Large intestine (tissue), 3 donors: ENCODE results near the gene SLC16A8. TPM values are rescaled to one million over a fixed set of nuclear protein-coding genes. Genes with fewer than 3 reads are reported as not detected.
A peak's percentile ranks its signal among the peaks of the same experiment; 100 is the strongest.

ENCODE experiments used
- DNase-seq, 2 donors: peaks; one replicate each; pipeline versions ENCODE4 v3.0.0 to v3.0.0-alpha.2; 2013
- H3K27ac ChIP-seq: one replicate; pipeline ENCODE4 v1.5.1; 2013; ENCODE audit warnings: low read length
- H3K27me3 ChIP-seq: 2 replicates; pipeline ENCODE4 v1.6.1; 2013; ENCODE audit warnings: low read length; ENCODE audit not compliant: control insufficient read depth, insufficient read depth
- H3K36me3 ChIP-seq: 2 replicates; pipeline ENCODE4 v1.6.1; 2013; ENCODE audit warnings: low read length; ENCODE audit not compliant: control insufficient read depth, insufficient read depth
- H3K4me1 ChIP-seq: one replicate; pipeline ENCODE4 v1.6.1; 2013; ENCODE audit warnings: low read length; ENCODE audit not compliant: control insufficient read depth, insufficient read depth
- H3K4me3 ChIP-seq: one replicate; pipeline ENCODE4 v1.5.1; 2013; ENCODE audit warnings: low read length
- H3K9me3 ChIP-seq: one replicate; pipeline ENCODE4 v1.6.1; 2013; ENCODE audit warnings: mild to moderate bottlenecking, low read depth, low read length, moderate library complexity; ENCODE audit not compliant: control insufficient read depth
- WGBS: methylation state at CpG from one replicate; pipeline ENCODE4 v1.1.5; 2013; ENCODE audit warnings: low lambda C conversion rate; ENCODE audit not compliant: insufficient coverage; 5-methylcytosine and 5-hydroxymethylcytosine counted together
- polyA plus RNA-seq: library from polyadenylated mRNA; unstranded; fragments of 120-200 nt; gene quantifications from one replicate; pipeline ENCODE4 v1.2.1, GENCODE V29; 2013

The SLC16A8 gene
- polyA plus RNA-seq, 1 donor, result 2.3 TPM

DNA sequence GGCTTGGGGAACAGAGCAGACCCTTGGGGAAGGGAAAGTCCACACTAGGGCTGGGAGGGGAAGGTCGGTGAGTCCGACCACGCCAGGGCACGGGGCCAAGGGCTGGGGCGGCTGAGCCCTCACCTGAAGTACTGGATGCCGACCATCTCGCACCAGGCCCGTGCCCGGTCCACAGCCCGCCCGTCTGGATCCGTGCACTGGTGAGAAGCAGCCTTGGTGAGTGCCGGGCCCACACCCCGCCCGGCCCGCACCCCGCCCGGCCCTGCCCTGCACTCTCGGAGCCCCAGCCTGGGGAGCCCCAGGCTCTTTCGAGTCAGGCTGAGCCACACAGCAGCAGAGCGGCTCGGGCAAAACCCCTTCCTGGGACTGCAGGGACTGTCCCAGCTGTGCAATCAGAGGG is 28.4 kb upstream of the SLC16A8 start:
- WGBS, result no CpG with 5 or more reads among the region's 22 CpGs
- peaks cover 53% of the 10 kb centered on the region for H3K4me1 ChIP-seq
- peak in 1 of 2 donors; percentile 73 for DNase-seq
- peak overlapping the region; percentile 100 for H3K27ac ChIP-seq
- peak overlapping the region; percentile 12 for H3K4me3 ChIP-seq
- peaks cover 30% of the 10 kb centered on the region for H3K36me3 ChIP-seq
- H3K27me3 ChIP-seq, result no peaks in the 10 kb centered on the region
- H3K9me3 ChIP-seq, result peaks cover 2% of the 10 kb centered on the region

DNA sequence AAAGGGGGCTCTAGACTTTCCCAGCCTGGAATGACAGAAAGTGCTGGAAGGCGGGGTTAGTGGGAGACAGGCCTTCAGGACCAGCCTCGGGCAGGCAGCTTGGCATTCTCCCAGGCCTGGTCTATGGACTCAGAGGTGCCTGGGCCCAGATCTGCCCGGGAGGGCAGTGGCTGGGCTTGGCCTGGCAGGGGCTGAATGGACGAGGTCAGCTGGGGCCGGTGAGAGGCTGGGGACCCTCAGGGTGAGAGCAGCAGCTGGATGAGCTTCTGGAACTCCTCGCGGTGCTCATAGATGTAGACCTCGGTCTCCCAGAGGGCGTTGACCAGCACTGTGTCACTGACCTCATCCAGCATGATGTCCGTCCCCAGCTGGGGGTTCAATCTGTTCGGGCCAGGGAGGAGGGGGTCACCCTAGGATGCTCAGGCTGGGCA is 28.0 kb upstream of the SLC16A8 start:
- H3K4me3 ChIP-seq, result peak overlapping the region; percentile 73
- no peaks in the 10 kb centered on the region for H3K27me3 ChIP-seq
- DNase-seq, result peak in 1 of 2 donors; percentile 70
- peaks cover 56% of the 10 kb centered on the region for H3K4me1 ChIP-seq
- no CpG with 5 or more reads among the region's 11 CpGs for WGBS
- peaks cover 2% of the 10 kb centered on the region for H3K9me3 ChIP-seq
- peak overlapping the region; percentile 100 for H3K27ac ChIP-seq
- peaks cover 35% of the 10 kb centered on the region for H3K36me3 ChIP-seq

DNA sequence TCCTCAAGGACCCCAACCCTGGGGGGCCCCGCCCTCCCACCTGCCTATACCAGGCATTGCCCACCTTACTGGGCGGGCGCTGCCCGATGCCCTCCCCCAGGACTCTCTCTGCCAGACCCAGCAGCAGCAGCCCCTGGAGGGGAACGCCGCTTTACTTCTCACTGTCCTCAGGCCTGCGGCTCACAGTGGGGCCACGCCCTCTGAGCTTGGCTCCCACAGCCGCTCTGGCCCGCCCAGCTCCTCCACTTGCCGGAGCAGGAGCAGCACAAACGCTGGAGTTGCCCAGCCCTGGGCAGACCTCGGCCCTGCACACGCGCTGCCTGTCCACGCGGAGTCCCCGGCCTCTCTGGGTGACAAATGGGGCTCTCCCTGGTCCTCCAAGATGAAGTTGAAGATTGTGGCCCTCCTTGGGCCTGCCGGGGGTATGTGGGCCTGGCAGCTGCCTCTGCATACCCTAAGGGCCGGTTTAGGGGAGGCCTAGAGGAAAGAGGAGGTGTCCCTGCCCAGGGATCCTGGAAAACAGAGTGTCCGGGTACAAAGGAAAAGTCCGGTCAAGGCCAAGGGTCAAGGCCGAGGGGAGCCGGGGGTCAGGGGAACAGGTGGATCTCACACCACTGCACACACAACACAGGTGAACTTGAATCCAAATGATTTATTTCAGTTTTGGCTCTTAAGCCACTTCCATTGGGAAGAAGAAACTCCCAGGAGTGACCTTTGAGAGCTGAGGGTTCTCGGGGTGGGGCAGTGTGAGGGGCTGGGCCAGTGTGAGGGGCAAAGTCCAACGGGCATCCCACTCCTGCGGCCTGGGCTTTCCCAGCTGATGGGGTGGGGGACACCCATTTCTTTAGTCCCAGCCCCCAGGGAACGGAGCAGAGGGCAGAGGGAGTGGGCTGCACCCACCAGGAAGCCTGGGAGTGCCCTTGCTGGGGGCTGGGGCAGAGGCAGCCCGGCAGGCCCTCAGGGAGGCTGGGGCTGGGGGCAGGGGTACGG is 27.2 kb upstream of the SLC16A8 start:
- Histone ChIP-seq H3K9me3 (peaks cover 2% of the 10 kb centered on the region), H3K4me3 (peak overlapping the region; percentile 73), H3K36me3 (peaks cover 38% of the 10 kb centered on the region), H3K27me3 (no peaks in the 10 kb centered on the region), H3K4me1 (peaks cover 56% of the 10 kb centered on the region), H3K27ac (peak overlapping the region; percentile 100)
- WGBS, result no CpG with 5 or more reads among the region's 30 CpGs
- peak; percentile 87 to 94 for DNase-seq

DNA sequence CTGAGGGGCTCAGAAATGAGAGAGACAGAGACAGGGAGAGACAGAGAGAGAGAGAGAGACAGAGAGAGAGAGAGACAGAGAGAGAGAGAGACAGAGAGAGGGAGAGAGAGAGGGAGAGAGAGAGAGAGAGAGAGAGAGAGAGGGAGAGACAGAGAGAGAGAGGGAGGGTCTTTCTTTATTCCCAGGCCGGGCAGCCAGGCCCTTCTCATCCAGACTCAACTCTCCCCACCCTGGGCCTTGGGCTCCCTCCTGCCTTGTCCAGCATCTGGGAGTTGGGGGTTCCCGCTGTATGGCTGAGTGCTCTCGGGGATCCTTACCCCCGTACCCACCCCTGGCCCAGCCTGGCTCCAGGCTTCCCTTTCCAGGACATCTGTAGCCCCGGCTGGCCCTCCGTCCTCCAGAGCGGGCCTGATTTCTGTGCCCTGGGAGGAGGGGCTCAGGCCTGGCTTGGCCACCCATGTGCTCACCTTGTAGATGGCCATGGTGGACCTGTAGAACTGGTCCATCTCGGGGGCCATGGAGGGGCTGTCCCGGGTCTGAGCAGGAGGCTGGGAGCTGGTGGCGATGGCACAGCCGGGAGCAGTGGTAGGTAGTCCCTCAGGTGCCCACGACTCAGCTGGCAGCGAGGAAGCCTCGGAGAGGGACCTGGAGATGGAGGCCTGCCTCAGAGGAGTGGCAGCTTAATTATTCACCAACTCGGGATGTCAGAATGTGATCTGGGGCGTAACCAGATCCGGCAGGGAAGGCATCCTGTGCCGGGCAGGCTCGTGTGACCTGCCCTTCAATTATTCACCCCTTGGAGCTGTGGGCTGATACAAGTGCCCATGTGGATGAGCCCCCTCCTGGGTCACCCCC is 26.3 kb upstream of the SLC16A8 start, which contains the start of gene BAIAP2L2:
Gene BAIAP2L2, minus strand, starts transcription at position 677 of the 855 bp plus-strand sequence. Its CDS starts 159 bp downstream, at position 518.
- H3K4me3 ChIP-seq, result peak within 1 kb of the TSS; percentile 73
- peak; percentile 87 to 94 for DNase-seq
- peaks cover 35% of the 10 kb centered on the region for H3K36me3 ChIP-seq
- WGBS, result no CpG with 5 or more reads among the region's 19 CpGs
- peaks cover 56% of the 10 kb centered on the region for H3K4me1 ChIP-seq
- no peaks in the 10 kb centered on the region for H3K27me3 ChIP-seq
- peak within 1 kb of the TSS; percentile 100 for H3K27ac ChIP-seq
- H3K9me3 ChIP-seq, result peaks cover 2% of the 10 kb centered on the region

DNA sequence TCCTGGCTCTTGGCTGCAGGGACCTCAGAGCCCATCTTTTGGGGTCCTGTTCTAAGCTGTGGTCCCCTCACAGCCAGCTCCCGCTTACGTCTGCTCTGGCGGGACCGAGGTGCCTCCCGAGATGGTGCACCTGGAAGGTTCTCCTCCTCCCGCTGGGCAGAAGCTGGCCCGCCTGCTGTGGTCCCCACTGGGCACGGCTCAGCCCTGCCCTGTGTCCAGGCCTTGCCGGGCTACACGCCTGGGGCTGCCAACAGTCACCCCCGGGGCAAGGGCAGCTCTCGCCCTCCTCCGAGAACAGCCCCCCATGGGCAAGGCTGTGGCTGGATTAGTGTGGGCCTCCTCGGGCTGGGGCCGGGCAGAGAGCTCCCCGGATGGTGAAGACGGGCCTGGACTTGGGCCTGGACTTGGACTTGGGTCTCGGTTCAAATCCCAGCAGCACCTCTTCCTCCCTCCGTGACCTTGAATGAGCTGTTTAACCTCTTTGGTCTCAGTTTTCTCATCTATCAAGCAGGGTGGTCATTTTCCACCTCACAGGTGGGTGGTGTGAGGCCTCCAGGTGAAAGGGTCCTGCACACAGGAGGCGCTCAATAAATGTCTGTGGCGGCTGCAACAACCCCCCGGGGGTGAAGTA is 25.5 kb upstream of the SLC16A8 start:
- peak overlapping the region; percentile 100 for H3K27ac ChIP-seq
- peak in 1 of 2 donors; percentile 82 for DNase-seq
- H3K4me1 ChIP-seq, result peaks cover 56% of the 10 kb centered on the region
- peak overlapping the region; percentile 73 for H3K4me3 ChIP-seq
- H3K9me3 ChIP-seq, result peaks cover 2% of the 10 kb centered on the region
- H3K36me3 ChIP-seq, result peaks cover 37% of the 10 kb centered on the region
- no CpG with 5 or more reads among the region's 22 CpGs for whole genome bisulfite sequencing
- no peaks in the 10 kb centered on the region for H3K27me3 ChIP-seq

DNA sequence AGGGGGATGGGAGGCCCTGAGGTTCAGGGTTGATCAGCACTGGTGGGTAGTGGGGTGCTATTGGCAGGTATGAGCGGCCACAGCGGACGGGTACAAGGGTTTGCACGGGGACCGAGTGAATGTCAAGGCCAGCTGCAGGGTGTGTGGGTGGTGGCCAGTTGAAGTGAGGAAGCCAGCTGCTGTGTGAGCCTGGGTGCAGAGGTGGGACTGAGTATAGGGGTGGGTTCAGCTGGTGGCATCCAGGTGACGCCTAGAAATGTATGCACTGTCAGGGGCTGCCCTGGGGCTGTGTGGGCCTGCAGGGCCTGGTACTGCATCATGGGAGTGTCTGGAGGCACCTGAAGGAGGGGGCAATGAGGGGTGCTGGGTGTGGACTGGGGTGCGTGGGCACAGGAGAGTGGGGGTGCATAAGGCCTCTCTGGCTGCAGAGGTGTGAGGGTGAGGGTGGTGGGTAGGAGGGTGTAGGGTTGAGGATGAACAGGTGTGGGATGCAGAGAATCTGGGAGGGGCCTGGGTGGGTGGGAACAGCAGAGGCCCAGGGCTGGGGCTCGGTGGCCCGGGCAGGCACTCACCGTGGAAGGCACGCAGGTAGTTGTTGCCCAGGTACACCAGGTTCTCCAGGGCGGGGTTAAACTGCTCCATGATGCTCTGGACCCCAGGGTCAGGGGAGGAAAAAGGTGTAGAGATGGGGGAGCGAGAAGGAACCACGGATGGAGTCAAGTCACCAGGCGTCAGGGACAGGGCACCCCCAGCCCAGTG is 24.8 kb upstream of the SLC16A8 start:
- no peak overlapping the region for H3K4me3 ChIP-seq
- no CpG with 5 or more reads among the region's 15 CpGs for WGBS
- H3K4me1 ChIP-seq, result peaks cover 54% of the 10 kb centered on the region
- peaks cover 2% of the 10 kb centered on the region for H3K9me3 ChIP-seq
- peaks cover 42% of the 10 kb centered on the region for H3K36me3 ChIP-seq
- H3K27me3 ChIP-seq, result no peaks in the 10 kb centered on the region
- peak in 1 of 2 donors; percentile 48 for DNase-seq
- H3K27ac ChIP-seq, result peak overlapping the region; percentile 100

DNA sequence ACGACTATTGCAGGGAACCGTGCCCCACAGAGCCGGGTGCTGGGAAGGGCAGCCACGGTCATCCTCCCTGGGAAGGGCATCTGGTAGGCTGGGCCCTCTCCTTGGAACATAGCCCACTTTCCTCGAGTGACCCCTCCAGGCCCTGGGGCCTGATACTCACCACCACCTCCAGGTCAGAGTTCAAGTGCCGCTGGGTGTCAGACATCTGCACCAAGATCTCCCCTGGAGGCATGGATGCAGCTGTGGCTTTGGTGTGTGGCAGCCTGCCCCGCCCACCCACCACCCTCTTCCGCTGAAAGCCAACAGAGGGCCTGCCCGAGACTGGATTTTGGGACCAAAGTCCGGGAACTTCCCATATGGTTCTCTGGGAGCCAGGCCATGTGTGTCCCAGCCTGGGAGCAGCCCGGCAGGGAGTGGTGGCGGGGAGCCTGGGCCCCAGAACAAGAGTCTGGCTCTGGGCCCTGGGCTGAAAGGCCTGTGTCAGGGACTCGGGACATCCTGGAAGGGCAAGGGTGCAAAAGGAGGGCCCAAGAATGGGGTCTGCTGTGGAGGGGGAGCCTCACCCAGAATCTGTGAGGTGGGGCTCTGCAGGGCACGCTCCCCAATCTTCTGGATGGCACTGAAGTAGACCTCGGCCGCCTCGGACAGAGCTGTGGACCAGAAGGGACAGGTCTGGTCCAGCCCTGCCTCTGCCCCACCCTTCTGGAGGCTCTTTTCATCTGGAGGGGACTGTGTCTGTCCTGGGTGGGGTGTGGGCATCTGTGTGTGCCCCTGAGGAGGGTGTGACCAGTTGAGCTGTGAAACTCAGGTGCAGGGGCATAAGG is 23.9 kb upstream of the SLC16A8 start:
- H3K27ac ChIP-seq, result peak overlapping the region; percentile 100
- peaks cover 45% of the 10 kb centered on the region for H3K36me3 ChIP-seq
- DNase-seq, result peak; percentile 85 to 95
- WGBS, result no CpG with 5 or more reads among the region's 17 CpGs
- H3K4me3 ChIP-seq, result no peak overlapping the region
- H3K27me3 ChIP-seq, result no peaks in the 10 kb centered on the region
- H3K4me1 ChIP-seq, result peaks cover 50% of the 10 kb centered on the region
- peaks cover 2% of the 10 kb centered on the region for H3K9me3 ChIP-seq

DNA sequence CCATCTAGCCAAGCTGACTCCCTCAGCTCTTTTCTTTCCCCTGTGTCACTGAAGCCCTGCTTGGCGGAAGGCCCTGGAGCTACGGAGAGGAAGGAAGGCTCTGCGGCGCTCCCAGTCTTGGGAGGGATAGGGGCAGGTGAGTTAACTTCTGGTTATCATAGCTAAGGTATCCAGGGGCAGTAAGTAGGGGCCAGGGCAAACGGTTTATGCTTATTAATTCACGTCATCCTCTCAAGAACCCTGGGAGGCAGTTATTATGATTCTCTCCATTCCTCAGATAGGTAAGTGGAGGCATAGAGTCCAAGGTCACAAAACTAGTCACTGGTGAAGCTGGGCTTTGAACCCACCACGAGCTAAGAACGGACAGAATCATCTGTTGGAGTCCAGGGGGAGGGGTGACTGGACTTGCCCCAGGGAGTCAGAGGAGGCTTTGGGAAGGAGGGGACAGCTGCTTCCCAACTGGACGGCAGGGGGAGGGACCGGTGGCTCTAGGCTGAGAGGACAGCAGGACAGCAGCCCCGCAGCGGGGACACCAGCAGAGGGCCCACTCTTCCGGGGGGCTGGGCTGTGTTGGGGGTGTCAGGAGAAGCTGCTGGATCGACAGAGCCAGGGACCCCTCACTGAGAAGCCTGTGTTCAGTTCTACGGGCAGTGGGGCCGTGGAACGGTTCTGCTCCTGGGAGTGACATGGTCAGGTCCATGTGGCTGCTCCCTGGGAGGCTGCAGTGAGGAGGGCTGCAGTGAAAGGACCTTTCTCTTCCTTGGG is 23.0 kb upstream of the SLC16A8 start:
- DNase-seq, result no peak
- H3K36me3 ChIP-seq, result peaks cover 45% of the 10 kb centered on the region
- peaks cover 2% of the 10 kb centered on the region for H3K9me3 ChIP-seq
- H3K27ac ChIP-seq, result peak overlapping the region; percentile 59
- H3K27me3 ChIP-seq, result no peaks in the 10 kb centered on the region
- H3K4me3 ChIP-seq, result no peak overlapping the region
- WGBS, result no CpG with 5 or more reads among the region's 17 CpGs
- H3K4me1 ChIP-seq, result peaks cover 46% of the 10 kb centered on the region
